Neural cell (in vitro differentiated cells): ENCODE results near the gene SF1. TPM values are rescaled to one million over a fixed set of nuclear protein-coding genes. Genes with fewer than 3 reads are reported as not detected.

Source experiments
- H2AFZ ChIP-seq: fragments of 200-600, 300-800 bp; sonication (generic), shearing (Covaris generic); 2 replicates; pipeline ENCODE4 v1.6.0; 2014; ENCODE audit warnings: low read depth, mild to moderate bottlenecking, antibody characterized with exemption, low read length, moderate library complexity
- H3F3A ChIP-seq: fragments of 200-600 bp; shearing (Covaris generic); 2 replicates; pipeline ENCODE4 v1.6.1; 2016; ENCODE audit warnings: mild to moderate bottlenecking, moderate library complexity, mixed read lengths, antibody characterized with exemption, low read length; ENCODE audit not compliant: insufficient read depth, poor library complexity, severe bottlenecking
- H3K27ac ChIP-seq: fragments of 200-600, 300-800 bp; sonication (generic), shearing (Covaris generic); 2 replicates; pipeline ENCODE4 v1.5.1; 2014; ENCODE audit warnings: mild to moderate bottlenecking, low read length, moderate library complexity
- H3K27me3 ChIP-seq: fragments of 300-800, 200-600 bp; sonication (generic), shearing (Covaris generic); 2 replicates; pipeline ENCODE4 v1.6.0; 2014; ENCODE audit warnings: mild to moderate bottlenecking, low read depth, low read length, moderate library complexity; ENCODE audit not compliant: insufficient read depth
- H3K36me3 ChIP-seq: fragments of 300-800, 200-600 bp; sonication (generic), shearing (Covaris generic); 2 replicates; pipeline ENCODE4 v1.5.1; 2014; ENCODE audit warnings: mild to moderate bottlenecking, antibody characterized with exemption, low read length, moderate library complexity; ENCODE audit not compliant: insufficient read depth
- H3K4me2 ChIP-seq: fragments of 300-800, 200-600 bp; sonication (generic), shearing (Covaris generic); 2 replicates; pipeline ENCODE4 v1.6.0; 2014; ENCODE audit warnings: mild to moderate bottlenecking, low read length
- H3K4me3 ChIP-seq: fragments of 300-800, 200-600 bp; sonication (generic), shearing (Covaris generic); 2 replicates; pipeline ENCODE4 v1.5.1; 2014; ENCODE audit warnings: mild to moderate bottlenecking, low read length, moderate library complexity
- H3K79me2 ChIP-seq: fragments of 200-600 bp; shearing (Covaris generic); replicated peaks from 2 replicates; pipeline ENCODE4 v1.6.0; 2014; ENCODE audit warnings: mild to moderate bottlenecking, low read length, moderate library complexity; ENCODE audit not compliant: insufficient read depth
- H3K9ac ChIP-seq: fragments of 300-800, 200-600 bp; sonication (generic), shearing (Covaris generic); 2 replicates; pipeline ENCODE4 v1.6.1; 2016; ENCODE audit warnings: mild to moderate bottlenecking, low read length, mixed read lengths
- H3K9me2 ChIP-seq: fragments of 200-600 bp; shearing (Covaris generic); 2 replicates; pipeline ENCODE4 v1.6.1; 2016; ENCODE audit warnings: mild to moderate bottlenecking, low read length, mixed read lengths; ENCODE audit not compliant: insufficient read depth
- H3K9me3 ChIP-seq: fragments of 200-600, 300-800 bp; sonication (generic), shearing (Covaris generic); 2 replicates; pipeline ENCODE4 v1.6.1; 2016; ENCODE audit warnings: mild to moderate bottlenecking, mixed run types, low read length, moderate library complexity, mixed read lengths
- H4K20me1 ChIP-seq: fragments of 200-600 bp; shearing (Covaris generic); 2 replicates; pipeline ENCODE4 v1.6.1; 2016; ENCODE audit warnings: mild to moderate bottlenecking, mixed run types; ENCODE audit not compliant: insufficient read depth
- CTCF ChIP-seq: fragments of 450-650 bp; IDR thresholded peaks from 2 replicates; pipeline ENCODE4 v1.5.1; 2014; ENCODE audit warnings: antibody characterized with exemption, mild to moderate bottlenecking, moderate library complexity; ENCODE audit not compliant: poor library complexity, severe bottlenecking
- EP300 ChIP-seq: fragments of 450-650 bp; conservative IDR thresholded peaks from 2 replicates; pipeline ENCODE4 v1.6.1; 2014; ENCODE audit warnings: antibody characterized with exemption, mild to moderate bottlenecking, moderate library complexity; ENCODE audit not compliant: poor library complexity, severe bottlenecking
- EZH2 ChIP-seq: fragments of 200-600, 300-800 bp; shearing (Covaris generic), sonication (generic); IDR thresholded peaks from 2 replicates; pipeline ENCODE4 v1.6.1; 2014; ENCODE audit warnings: antibody characterized with exemption, low read length, borderline replicate concordance, mild to moderate bottlenecking; ENCODE audit not compliant: insufficient read depth, poor library complexity, severe bottlenecking
- MXI1 ChIP-seq: fragments of 450-650 bp; conservative IDR thresholded peaks from 2 replicates; pipeline ENCODE4 v1.6.1; 2014; ENCODE audit warnings: antibody characterized with exemption, mild to moderate bottlenecking; ENCODE audit not compliant: poor library complexity, severe bottlenecking
- POLR2AphosphoS5 ChIP-seq: IDR thresholded peaks from 2 replicates; pipeline ENCODE4 v1.6.1; 2012
- RAD21 ChIP-seq: fragments of 450-650 bp; conservative IDR thresholded peaks from 2 replicates; pipeline ENCODE4 v1.6.1; 2014; ENCODE audit warnings: antibody characterized with exemption, mild to moderate bottlenecking, moderate library complexity
- REST ChIP-seq: IDR thresholded peaks from 2 replicates; pipeline ENCODE4 v1.6.1; 2012; ENCODE audit warnings: borderline replicate concordance
- SMC3 ChIP-seq: fragments of 450-650 bp; conservative IDR thresholded peaks from 2 replicates; pipeline ENCODE4 v1.6.1; 2014; ENCODE audit warnings: antibody characterized with exemption, mild to moderate bottlenecking, moderate library complexity; ENCODE audit not compliant: poor library complexity
- TAF1 ChIP-seq: IDR thresholded peaks from 2 replicates; pipeline ENCODE4 v1.6.1; 2012; ENCODE audit warnings: low read depth
- polyA plus RNA-seq: library from polyadenylated mRNA; depleted of rRNA; stranded (reverse); fragments of >200 nt; gene quantifications from 2 replicates; pipeline ENCODE4 v1.2.3, GENCODE V29; 2014

Gene SF1
- polyA plus RNA-seq, 1 donor from 2014 or later: 53.2 TPM

GRCh38 chr11:64755681-64756361, 22.5 kb downstream of the SF1 start:
- H3K4me3 ChIP-seq: no peak overlapping the region
- H3K9me3 ChIP-seq: no peaks in the 10 kb centered on the region
- no peaks in the 10 kb centered on the region for H3F3A ChIP-seq
- H3K4me2 ChIP-seq: no peak overlapping the region
- H3K27ac ChIP-seq: no peak overlapping the region
- H2AFZ ChIP-seq: no peak overlapping the region
- H3K36me3 ChIP-seq: no peaks in the 10 kb centered on the region
- no peaks in the 10 kb centered on the region for H3K27me3 ChIP-seq
- TF ChIP-seq EP300: no peak
- no peak for TF ChIP-seq TAF1
- no peak for TF ChIP-seq POLR2AphosphoS5
- TF ChIP-seq RAD21: no peak
- no peak for TF ChIP-seq REST
- TF ChIP-seq MXI1: no peak
- no peak for TF ChIP-seq CTCF
- no peak for TF ChIP-seq EZH2
- TF ChIP-seq SMC3: no peak
- H4K20me1 ChIP-seq: no peaks in the 10 kb centered on the region
- no peak overlapping the region for H3K9ac ChIP-seq
- no peaks in the 10 kb centered on the region for H3K9me2 ChIP-seq
- no peaks in the 10 kb centered on the region for H3K79me2 ChIP-seq

GRCh38 chr11:64754919-64755662, 23.3 kb downstream of the SF1 start:
- H3K4me3 ChIP-seq: no peak overlapping the region
- no peaks in the 10 kb centered on the region for H3K27me3 ChIP-seq
- H3K36me3 ChIP-seq: no peaks in the 10 kb centered on the region
- H4K20me1 ChIP-seq: no peaks in the 10 kb centered on the region
- no peaks in the 10 kb centered on the region for H3K79me2 ChIP-seq
- no peaks in the 10 kb centered on the region for H3F3A ChIP-seq
- no peaks in the 10 kb centered on the region for H3K9me3 ChIP-seq
- no peak overlapping the region for H3K4me2 ChIP-seq
- TF ChIP-seq CTCF (no peak), EZH2 (no peak), POLR2AphosphoS5 (no peak), MXI1 (no peak)
- H2AFZ ChIP-seq: no peak overlapping the region
- H3K9ac ChIP-seq: no peak overlapping the region
- no peaks in the 10 kb centered on the region for H3K9me2 ChIP-seq
- no peak overlapping the region for H3K27ac ChIP-seq
